ENCODE data around the gene KDM4B.
"Not testable (repeated sequence)": the region's sequence is repeated elsewhere in the genome, so short reads cannot be mapped to it uniquely, and the experiment has no call there.

Gene KDM4B

GRCh38 chr19:4968462-4969291, at the start of gene KDM4B:
TSS of gene KDM4B (plus strand) at chr19:4969113. CDS start at chr19:5032891, 63,778 bp downstream.
- DNase-seq: peak; percentile 96

- DNase-seq: no peak
Observed at GRCh38 chr19:4922530-4923275, 46.2 kb upstream of the KDM4B start.

- no peak for DNase-seq
Observed at GRCh38 chr19:4923276-4923747, 45.6 kb upstream of the KDM4B start.

- no peak for DNase-seq
Observed at GRCh38 chr19:4929186-4929585, 39.7 kb upstream of the KDM4B start.

- no peak for DNase-seq
Observed at GRCh38 chr19:4930664-4931063, 38.2 kb upstream of the KDM4B start.

- no peak for DNase-seq
Observed at GRCh38 chr19:4932711-4933110, 36.2 kb upstream of the KDM4B start.

DNA sequence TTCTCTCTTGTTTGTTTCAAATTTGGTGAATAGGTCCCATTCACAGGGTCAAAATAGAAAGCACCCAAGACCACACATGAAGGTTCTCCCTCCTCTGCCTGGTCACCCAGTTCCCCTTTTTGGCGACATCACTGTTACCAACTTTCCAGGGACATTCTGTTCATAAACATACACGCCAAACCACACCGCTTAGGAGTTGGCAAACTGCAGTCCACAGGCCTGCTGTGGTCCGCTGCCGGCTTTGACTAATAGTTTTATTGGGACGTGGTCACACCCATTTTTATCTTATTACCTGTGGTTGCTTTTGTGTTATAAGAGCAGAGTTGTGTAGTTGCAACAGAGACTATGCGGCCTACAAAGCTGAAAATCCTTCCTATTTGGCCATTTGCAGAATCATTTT, 35.4 kb upstream of the KDM4B start:
- no peak for DNase-seq

GRCh38 chr19:4935444-4935843, 33.5 kb upstream of the KDM4B start:
- no peak for DNase-seq

DNA sequence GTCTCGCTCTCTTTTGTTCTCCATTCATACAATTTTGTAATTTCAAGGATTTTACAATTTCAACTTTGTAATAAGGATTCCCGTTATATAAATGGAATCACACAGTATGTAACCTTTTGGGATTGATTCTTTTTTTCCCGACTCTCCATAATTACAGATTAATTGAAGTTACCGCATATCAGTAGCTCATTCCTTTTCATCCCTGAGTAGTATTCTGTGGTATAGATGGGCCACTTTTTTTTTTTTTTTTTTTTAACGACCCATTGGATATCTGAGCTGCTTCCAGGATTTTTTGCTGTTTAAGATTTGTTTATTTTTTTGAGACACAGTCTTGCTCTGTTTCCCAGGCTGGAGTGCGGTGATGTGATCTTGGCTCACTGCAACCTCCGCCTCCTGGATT, 31.9 kb upstream of the KDM4B start:
- no peak for DNase-seq

DNA sequence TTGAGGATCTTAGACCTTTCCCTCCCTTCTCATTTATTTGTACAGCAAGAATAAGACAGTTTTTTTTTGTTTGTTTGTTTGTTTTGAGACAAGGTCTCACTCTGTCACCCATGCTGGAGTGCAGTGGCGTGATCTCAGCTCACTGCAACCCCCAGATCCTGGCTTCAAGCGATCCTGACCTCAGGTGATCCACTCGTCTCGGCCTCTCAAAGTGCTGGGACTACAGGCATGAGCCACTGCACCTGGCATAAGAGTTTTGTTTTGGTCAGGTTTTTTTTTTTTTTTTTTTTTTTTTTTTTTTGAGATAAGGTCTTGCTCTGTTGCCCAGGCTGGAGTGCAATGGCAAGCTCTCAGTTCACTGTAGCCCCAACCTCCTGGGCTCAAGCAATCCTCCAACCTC, 30.5 kb upstream of the KDM4B start:
- not testable (repeated sequence) for DNase-seq

- peak; percentile 1 for DNase-seq
Observed at GRCh38 chr19:4939466-4939865, 29.4 kb upstream of the KDM4B start.

DNA sequence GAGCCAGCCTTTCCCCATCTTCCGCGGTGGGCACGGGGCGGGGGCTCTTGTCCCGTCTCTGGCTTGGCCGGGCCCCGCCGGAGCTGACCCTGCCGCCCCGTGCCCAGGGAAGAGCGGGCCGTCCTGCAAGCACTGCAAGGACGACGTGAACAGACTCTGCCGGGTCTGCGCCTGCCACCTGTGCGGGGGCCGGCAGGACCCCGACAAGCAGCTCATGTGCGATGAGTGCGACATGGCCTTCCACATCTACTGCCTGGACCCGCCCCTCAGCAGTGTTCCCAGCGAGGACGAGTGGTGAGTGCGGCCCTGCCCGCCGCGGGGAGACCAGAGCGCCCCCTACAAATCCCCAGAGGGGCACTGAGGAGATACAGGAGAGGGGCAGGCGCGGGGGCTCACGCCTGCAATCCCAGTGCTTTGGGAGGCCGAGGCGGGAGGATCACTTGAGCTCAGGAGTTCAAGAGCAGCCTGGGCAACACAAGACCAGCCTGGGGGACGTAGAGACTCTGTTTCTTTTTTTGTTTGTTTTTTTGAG, 27.2 kb upstream of the KDM4B start:
- DNase-seq: not testable (repeated sequence)

DNA sequence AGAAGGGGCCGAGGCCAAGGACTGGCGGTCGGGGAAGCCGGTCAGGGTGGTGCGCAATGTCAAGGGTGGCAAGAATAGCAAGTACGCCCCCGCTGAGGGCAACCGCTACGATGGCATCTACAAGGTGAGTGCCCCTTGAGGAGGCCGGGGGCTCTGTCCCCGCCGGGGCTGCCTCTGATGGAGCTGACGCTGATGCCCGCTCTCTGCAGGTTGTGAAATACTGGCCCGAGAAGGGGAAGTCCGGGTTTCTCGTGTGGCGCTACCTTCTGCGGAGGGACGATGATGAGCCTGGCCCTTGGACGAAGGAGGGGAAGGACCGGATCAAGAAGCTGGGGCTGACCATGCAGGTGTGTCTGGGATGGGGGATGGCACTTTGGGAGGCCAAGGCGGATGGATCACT, 18.3 kb upstream of the KDM4B start:
- not testable (repeated sequence) for DNase-seq

- DNase-seq: no peak
Observed at GRCh38 chr19:4951656-4952055, 17.3 kb upstream of the KDM4B start.

DNA sequence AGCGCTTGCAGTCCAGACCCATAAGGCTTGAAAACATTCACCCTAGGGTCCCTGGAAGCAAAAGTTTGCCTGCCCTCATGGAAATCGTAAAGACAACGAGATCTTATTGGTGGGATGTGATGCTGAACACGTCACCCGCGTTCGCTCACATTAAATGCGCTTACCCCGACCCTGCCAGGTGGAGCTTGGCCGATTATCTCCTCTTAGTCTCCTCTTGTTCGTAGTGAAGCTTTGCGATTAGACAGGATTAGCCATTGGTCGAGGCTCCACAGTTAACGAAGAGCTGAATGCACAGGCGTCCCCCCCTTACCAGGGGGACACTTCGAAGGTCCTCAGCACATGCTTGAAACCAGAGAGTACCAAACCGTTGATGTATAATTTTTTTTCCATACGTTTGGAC, 16.0 kb upstream of the KDM4B start:
- DNase-seq: no peak

GRCh38 chr19:4954320-4955149, 14.4 kb upstream of the KDM4B start:
- DNase-seq: not testable (repeated sequence)

DNA sequence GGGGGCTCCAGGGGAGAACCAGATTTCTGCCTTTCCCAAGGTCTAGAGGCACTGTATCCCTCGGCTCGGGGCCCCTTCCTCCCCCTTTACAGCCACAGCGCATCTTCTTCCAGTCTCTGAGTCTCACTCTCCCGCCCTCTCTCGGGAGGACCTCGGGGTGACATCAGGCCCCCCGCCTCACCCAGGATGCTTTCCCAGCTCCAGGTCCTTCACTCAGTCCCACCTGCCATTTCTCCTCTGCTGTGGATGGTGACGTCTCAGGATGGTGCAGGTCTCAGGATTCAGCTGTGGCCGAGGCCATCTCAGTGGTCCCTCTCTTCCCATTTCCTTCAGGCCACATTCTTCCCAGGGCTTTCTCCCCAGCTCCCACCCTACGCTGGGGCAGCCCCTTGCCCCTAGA, 13.6 kb upstream of the KDM4B start:
- no peak for DNase-seq

GRCh38 chr19:4957981-4958380, 10.9 kb upstream of the KDM4B start:
- DNase-seq: no peak

GRCh38 chr19:4962085-4962619, 6.8 kb upstream of the KDM4B start:
- DNase-seq: no peak

GRCh38 chr19:4965061-4965460, 3.9 kb upstream of the KDM4B start:
- DNase-seq: no peak

GRCh38 chr19:4966591-4966990, 2.3 kb upstream of the KDM4B start:
- DNase-seq: peak; percentile 27

DNA sequence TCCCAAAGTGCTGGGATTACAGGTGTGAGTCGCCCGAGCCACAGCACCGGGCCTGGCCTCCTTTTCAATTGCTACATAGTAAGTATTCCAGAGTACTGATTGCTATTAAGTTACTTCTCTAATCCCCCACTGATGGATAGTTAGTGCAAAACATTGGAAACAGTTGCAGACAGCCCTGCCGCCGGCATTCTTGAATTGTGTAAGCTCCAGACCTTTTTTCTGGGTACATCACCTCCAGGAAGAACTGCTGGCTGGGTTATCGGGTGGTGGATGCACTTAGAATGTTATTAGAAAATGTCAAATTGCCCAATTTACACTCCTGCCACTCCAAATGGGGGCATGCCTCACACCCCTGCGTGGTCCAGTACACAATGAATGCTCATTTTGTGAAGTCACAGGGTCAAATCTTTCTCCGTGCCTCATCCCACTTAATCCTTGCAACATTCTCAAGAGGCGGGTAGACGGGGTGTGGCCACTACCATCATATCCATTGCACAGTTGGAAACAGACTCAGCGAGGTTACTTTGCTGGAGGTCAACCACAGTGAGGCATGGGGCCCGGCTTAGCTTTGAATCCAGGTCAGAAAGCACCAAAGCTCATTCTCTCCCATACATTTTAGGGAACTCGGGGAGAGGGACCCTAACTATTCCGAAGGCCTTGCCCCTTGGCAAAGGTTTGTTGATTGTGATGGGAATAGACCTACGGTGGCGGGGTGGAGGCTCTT, 1.0 kb upstream of the KDM4B start:
- no peak for DNase-seq
